SK-N-SH (cell line): Measurements from ENCODE around the gene TAF1L.
"Not testable (repeated sequence)": the region's sequence is repeated elsewhere in the genome, so short reads cannot be mapped to it uniquely, and the experiment has no call there.

Experiments used
- CHD2 ChIP-seq: fragments of 150-350 bp; IDR thresholded peaks from 2 replicates; pipeline ENCODE4 v1.6.1; 2018; ENCODE audit warnings: low read length; ENCODE audit not compliant: partially characterized antibody
- ELF1 ChIP-seq: IDR thresholded peaks from 2 replicates; pipeline ENCODE4 v1.4.0; 2012
- MXI1 ChIP-seq: IDR thresholded peaks from 2 replicates; pipeline ENCODE4 v1.6.1; 2012; ENCODE audit warnings: mild to moderate bottlenecking, low read depth, low read length, improper control_type of control experiment
- NRF1 ChIP-seq: IDR thresholded peaks from 2 replicates; pipeline ENCODE4 v1.6.1; 2012; ENCODE audit warnings: low read depth, mild to moderate bottlenecking, low read length
- TF ChIP-seq, protein P1 (sequence below): fragments of 200-600 bp; sonication (generic); IDR thresholded peaks from 2 replicates; pipeline ENCODE4 v1.6.1; 2017; ENCODE audit warnings: antibody characterized with exemption, mild to moderate bottlenecking, moderate library complexity
- TF ChIP-seq, protein P2 (sequence below): fragments of 150-350 bp; IDR thresholded peaks from 2 replicates; pipeline ENCODE4 v1.6.1; 2016; ENCODE audit warnings: mild to moderate bottlenecking, low read depth, low read length

DNA sequence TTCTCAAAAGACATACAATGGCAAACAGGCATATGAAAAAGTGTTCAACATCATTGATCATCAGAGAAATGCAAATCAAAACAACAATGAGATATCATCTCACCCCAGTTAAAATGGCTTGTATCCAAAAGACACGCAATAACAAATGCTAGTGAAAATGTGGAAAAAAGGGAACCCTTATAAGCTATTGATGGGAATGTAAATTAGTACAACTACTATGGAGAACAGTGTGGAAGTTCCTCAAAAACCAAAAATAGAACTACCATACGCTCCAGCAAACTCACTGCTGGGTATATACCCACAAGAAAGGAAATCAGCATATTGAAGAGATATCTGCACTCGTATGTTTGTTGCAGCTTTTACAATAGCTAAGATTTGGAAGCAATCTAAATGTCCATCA is 36.4 kb downstream of the TAF1L start:
- TF ChIP-seq ELF1, CHD2, NRF1, MXI1: not testable (repeated sequence)
- TF ChIP-seq, protein P1, sequence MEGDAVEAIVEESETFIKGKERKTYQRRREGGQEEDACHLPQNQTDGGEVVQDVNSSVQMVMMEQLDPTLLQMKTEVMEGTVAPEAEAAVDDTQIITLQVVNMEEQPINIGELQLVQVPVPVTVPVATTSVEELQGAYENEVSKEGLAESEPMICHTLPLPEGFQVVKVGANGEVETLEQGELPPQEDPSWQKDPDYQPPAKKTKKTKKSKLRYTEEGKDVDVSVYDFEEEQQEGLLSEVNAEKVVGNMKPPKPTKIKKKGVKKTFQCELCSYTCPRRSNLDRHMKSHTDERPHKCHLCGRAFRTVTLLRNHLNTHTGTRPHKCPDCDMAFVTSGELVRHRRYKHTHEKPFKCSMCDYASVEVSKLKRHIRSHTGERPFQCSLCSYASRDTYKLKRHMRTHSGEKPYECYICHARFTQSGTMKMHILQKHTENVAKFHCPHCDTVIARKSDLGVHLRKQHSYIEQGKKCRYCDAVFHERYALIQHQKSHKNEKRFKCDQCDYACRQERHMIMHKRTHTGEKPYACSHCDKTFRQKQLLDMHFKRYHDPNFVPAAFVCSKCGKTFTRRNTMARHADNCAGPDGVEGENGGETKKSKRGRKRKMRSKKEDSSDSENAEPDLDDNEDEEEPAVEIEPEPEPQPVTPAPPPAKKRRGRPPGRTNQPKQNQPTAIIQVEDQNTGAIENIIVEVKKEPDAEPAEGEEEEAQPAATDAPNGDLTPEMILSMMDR: not testable (repeated sequence)
- TF ChIP-seq, protein P2, sequence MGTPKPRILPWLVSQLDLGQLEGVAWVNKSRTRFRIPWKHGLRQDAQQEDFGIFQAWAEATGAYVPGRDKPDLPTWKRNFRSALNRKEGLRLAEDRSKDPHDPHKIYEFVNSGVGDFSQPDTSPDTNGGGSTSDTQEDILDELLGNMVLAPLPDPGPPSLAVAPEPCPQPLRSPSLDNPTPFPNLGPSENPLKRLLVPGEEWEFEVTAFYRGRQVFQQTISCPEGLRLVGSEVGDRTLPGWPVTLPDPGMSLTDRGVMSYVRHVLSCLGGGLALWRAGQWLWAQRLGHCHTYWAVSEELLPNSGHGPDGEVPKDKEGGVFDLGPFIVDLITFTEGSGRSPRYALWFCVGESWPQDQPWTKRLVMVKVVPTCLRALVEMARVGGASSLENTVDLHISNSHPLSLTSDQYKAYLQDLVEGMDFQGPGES: not testable (repeated sequence)
